Pons (tissue), 1 donor: Measurements from ENCODE around the gene ABHD8.
"Not testable (repeated sequence)": the region's sequence is repeated elsewhere in the genome, so short reads cannot be mapped to it uniquely, and the experiment has no call there.

Experiments
- DNase-seq: peaks from one replicate; pipeline ENCODE4 v3.0.0-alpha.2; 2016; ENCODE audit warnings: low spot score

The ABHD8 gene

DNA sequence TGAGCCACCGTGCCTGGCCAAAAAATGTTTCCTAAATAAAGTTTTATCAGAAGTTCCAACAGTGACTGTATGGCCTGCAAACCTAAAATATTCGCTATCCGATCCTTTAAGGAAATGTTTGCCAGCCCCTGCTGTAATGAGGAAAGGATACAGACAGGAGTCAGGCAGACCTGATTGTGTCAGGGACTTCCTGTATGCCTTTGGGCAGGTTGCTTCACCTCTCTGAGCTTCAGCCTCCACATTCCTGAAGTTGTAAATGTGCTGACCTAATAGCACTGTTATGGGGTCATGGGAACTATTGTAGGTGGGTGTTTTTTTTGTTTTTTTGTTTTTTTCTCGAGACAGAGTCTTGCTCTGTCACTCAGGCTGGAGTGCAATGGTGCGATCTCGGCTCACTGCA lies 6.2 kb downstream of the ABHD8 start:
- DNase-seq = no peak

- no peak for DNase-seq
Measured at GRCh38 chr19:17296273-17296672, 7.0 kb downstream of the ABHD8 start.

DNA sequence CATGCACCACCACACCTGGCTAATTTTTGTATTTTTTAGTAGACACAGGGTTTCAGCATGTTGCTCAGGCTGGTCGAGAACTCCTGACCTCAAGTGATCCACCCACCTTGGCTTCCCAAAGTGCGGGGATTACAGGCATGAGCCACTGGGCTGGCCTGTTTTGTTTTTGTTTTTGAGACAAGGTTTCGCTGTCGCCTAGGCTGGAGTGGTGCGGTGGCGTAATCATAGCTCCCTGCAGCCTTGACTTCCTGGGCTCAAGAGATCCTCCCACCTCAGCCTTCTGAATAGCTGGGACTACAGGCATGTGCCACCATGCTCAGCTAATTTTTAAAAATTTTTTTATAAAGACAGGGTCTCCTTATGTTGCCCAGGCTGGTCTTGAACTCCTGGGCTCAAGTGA lies 7.7 kb downstream of the ABHD8 start:
- not testable (repeated sequence) for DNase-seq

DNA sequence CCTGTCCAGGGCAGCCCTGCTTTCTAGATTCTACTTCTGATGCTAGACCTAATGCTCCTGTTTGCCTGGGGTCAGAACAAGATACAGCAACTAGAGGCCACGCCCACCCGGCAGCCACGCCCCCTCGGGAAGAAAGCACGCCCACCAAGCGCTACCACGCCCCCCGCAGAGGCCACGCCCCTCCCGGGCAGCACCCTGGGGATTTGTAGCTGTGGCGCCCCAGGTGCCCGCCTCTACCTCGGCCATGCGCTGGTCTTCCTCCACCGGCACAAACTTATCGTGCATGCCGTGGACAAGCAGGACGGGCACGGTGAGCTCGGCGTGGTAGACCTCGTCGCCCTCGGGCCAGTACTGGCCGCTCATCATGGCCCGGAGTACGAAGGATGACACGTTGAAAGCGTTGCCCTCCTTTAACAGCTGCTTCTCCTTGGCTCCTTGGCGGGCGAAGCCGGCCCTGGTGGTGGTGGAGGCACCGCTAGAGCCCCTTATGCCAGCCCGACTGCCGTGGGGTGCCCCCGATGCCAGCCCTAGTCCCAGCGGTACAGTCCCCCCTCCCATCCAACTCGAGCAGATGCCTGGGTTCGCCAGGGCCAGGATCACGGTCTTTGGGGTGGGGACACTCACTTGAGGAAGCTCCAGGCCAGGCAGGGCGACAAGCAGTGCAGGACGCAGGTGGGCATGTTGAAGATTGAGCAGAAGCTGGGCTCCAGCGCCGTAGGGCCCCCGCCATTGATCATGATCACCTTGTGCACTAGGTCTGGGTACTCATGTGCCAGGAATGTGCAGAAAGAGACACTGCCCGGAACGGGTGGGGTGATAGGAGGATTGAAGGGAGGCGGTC lies 9.0 kb downstream of the ABHD8 start:
- DNase-seq = no peak

DNA sequence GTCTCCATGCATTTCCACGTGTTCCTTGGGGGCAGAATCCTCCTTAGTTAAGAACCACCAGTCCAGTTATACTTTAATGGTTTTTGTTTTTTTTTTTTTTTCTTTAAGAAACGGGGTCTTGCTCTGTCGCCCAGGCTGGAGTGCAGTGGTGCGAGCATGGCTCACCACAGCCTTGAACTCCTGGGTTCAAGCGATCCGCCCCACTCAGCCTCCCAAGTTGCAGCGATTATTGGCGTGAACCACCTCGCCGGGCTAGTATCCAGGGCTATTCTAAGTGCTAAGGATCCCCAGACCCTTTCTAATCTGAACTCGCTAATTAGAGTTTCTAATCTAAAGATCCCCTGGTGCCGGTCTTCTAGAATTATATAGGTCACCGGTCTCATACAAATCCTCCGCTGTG lies 9.6 kb downstream of the ABHD8 start:
- DNase-seq = no peak

DNA sequence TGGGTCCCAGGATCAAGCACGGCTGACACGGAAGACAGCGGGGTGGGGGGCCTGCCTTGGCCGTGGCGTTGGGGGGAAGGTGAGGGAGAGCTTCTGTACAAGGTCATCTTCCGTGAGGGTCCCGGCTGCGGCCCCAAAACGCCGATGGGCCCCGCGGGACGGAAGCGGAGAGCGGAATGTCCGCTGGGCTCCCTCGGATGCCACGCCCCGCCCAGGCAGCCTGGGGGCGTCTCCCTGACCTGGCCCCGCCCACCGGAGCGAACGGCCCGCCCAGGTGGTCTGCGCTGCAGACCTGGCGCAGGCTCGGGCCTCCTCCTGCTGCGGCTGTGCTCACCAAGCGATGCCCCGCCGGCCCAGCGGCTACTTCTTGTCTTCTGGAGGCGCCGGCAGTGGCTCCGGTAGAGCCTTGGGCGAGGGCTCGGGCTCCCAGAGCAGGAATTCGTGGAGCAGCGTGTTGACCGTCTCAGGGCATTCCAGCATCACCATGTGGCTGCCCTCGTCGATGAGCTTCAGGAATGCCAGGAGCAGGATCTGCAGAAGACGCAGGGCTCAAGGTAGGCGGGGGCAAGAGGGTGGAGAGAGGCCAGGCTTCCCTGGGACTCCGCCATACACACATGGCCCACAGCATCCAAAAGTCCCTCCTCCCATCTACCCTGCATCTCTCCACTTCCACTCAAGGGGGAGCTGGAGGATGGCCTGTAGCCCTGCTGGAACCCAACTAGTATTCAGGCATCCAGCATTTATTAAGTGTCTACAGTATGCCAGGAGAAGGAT lies 10.7 kb downstream of the ABHD8 start:
- peak; percentile 76 for DNase-seq

DNA sequence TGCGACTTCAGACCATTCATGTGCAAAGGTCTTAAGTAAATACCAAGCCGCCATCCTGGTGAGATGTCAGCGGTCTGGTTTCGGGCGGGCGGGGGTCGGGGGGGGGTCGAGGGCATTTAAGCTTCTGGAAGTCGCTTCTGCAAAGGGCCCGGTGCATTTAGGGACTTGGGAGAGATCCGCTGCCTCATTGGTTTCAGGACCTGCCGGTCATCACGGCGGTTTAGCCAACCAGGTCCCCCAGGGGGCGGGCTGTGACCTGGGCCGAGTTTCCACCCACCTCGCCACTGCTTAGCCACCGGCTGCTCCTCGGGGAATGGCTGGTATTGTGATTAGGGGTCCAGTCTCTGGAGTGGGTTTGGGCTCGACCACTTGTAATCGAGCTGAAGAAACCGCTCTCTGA lies 13.7 kb downstream of the ABHD8 start:
- DNase-seq = no peak

DNA sequence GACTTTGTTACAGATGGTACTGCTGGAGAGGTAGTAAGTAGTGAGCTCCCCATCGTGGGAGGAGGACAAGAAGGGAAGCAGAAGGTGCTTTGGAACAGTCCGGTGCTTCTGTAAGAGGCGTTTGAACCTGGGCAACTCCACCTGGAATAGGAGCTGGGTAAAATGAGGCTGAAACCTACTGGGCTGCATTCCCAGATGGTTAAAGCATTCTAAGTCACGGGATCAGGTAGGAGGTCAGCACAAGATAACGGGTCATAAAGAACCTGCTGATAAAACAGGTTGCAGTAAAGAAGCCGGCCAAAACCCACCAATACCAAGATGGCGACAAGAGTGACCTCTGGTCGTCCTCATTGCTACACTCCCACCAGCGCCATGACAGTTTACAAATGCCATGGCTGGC lies 16.5 kb downstream of the ABHD8 start:
- DNase-seq = no peak

DNA sequence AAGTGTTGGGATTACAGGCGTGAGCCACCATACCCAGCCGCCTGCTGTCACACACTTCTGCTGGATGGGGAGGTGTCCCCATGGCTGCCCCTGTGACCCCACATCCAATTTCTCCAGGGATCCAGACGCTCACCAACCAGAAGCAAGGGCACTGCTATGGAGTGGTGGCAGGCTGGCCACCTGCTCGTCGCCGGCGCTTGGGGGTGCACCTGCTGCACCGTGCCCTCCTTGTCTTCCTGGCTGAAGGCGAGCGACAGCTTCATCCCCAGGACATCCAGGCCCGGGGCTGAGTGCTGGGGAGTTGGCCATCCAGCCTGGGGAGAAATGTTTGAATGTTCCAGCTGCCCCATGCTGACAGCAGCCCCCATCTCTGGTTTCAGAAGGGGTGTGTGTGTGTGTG lies 17.0 kb downstream of the ABHD8 start:
- no peak for DNase-seq

DNA sequence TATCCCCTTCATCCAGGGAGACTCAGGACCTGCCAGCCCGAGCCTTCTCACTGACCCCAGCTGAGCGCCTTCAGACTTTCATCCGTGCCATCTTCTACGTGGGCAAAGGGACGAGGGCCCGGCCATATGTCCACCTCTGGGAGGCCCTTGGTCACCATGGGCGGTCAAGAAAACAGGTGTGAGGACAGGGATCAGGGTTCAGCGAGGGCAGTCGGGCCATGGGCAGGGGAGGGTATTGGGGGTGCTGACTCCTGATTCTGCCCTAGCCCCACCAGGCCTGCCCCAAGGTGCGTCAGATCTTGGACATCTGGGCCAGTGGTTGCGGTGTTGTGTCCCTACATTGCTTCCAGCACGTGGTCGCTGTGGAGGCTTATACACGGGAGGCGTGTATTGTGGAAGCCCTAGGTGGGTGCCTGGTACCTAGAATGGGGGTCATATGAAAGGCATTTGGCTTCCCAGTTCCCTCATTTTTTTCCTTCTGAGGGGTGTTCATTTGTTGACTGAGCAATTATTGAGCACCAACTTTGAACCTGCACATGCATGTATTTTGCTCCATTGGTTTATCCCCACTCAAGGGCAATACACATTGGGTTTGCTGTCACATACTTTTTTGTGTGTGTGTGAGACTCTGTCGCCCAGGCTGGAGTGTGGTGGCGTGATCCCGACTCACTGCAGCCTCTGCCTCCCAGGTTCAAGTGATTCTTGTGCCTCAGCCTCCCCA lies 17.6 kb downstream of the ABHD8 start:
- DNase-seq = no peak

DNA sequence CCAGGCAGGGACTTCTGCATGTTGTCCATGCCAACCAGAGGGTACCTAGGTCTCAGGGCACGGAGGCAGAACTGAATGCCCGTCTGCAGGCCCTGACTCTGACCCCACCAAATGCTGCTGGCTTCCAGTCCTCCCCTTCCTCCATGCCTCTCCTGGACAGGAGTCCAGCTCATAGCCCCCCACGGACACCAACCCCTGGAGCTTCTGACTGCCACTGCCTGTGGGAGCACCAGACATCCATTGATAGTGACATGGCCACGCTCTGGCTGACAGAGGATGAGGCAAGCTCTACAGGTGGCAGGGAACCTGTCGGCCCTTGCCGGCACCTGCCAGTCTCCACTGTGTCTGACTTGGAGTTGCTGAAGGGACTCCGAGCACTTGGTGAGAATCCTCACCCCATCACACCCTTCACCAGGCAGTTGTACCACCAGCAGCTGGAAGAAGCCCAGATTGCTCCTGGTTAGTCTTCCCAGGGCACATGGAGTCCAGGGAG lies 19.7 kb downstream of the ABHD8 start:
- no peak for DNase-seq

DNA sequence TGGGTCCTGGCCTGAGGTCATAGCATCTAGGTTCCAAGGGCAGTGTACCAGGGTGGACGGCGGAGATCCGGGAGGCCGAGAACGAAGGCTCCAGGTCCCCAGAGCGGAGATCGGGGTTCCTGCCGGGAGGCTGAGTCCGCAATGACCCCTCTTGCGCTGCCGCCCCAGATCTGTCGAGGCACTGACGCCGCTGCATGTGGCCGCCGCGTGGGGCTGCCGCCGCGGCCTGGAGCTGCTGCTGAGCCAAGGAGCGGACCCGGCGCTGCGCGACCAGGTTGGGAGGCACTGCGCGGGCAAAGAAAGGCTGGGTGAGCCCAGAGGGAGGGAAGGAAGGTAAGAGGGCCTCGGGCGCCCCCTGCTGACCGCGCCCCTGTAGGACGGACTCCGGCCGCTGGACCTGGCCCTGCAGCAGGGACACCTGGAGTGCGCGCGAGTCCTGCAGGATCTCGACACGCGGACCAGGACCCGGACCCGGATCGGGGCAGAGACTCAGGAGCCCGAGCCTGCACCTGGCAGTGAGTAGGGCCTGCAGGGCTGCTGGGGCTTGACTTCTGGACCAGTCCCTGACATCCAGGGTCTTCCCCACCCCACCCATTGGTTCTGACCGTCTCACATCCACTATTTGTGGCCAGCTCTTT lies 20.6 kb downstream of the ABHD8 start:
- peak; percentile 38 for DNase-seq

- DNase-seq = no peak
Measured at GRCh38 chr19:17281391-17282304, 21.6 kb downstream of the ABHD8 start, which contains the start of gene ANKLE1. TSS of gene ANKLE1 (plus strand) at chr19:17281901. CDS start at chr19:17281921, 20 bp downstream.

DNA sequence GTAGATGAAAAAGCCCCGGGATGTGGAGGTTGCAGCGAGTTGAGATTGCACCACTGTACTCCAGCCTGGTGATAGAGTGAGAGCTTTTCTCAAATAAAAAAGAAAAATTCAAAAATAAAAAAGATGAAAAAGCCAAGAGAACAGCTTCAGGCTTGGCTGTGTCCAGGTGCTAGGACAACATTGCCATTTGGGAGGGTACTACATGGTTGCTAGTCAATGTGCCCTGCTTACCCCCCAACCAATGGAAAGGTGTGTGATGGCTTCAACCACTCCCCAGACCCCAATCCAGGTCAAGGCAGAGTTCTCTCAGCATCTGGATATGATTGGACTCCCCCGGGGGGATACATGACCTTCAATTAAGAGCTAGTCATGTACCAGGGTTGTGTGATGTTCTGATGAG lies 23.8 kb downstream of the ABHD8 start:
- DNase-seq = no peak

DNA sequence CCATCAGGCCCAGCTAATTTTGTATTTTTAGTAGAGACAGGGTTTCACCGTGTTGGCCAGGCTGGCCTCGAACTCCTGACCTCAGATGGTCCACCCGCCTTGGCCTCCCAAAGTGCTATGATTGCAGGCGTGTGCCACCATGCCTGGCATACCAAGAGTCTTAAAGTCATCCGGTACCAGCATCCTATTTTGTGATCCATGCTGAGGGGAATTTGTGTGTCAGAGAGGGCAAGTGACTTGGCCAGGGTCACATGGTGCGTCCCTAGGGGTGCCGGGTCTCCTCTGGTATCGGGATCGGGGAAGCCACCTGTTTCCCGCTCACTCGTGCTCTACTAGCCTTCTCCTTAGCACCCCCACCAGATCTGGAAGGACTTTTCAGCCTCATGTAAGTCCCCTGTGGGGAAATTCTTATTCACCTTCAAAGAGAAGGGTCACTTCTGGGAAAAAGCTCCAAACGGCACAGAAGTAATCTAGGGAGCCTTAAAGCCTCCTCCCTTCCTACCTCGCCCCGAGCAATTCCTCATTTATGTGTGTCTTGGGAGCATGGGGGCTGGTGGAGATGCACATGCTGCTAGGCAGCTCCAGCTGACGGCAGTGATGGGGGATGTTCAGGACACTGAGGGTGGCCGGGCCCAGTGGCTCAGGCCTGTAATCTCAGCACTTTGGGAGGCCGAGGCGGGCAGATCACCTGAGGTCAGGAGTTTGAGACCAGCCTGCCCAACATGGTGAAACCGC lies 27.6 kb downstream of the ABHD8 start:
- DNase-seq = no peak

DNA sequence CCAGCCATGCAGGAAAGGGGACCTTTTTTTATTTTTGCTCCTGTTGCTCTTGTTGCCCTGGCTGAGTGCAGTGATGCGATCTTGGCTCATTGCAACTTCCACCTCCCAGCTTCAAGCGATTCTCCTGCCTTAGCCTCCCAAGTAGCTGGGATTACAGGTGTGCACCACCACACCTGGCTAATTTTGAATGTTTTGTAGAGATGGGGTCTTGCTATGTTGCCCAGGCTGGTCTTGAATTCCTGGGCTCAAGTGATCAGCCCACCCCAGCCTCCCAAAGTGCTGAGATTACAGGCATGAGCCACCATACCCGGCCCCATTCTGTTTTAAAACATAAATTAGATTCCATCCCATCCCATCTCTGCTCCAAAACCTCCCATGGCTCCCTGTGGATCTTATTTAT lies 28.3 kb downstream of the ABHD8 start:
- not testable (repeated sequence) for DNase-seq

DNA sequence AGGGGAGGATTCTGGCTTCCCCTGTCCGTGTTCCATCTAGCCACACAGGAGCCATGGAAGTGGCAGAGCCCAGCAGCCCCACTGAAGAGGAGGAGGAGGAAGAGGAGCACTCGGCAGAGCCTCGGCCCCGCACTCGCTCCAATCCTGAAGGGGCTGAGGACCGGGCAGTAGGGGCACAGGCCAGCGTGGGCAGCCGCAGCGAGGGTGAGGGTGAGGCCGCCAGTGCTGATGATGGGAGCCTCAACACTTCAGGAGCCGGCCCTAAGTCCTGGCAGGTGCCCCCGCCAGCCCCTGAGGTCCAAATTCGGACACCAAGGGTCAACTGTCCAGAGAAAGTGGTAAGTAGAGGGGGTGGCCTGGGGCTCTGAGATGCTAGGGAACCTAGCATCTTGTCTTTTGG lies 34.5 kb downstream of the ABHD8 start:
- no peak for DNase-seq

DNA sequence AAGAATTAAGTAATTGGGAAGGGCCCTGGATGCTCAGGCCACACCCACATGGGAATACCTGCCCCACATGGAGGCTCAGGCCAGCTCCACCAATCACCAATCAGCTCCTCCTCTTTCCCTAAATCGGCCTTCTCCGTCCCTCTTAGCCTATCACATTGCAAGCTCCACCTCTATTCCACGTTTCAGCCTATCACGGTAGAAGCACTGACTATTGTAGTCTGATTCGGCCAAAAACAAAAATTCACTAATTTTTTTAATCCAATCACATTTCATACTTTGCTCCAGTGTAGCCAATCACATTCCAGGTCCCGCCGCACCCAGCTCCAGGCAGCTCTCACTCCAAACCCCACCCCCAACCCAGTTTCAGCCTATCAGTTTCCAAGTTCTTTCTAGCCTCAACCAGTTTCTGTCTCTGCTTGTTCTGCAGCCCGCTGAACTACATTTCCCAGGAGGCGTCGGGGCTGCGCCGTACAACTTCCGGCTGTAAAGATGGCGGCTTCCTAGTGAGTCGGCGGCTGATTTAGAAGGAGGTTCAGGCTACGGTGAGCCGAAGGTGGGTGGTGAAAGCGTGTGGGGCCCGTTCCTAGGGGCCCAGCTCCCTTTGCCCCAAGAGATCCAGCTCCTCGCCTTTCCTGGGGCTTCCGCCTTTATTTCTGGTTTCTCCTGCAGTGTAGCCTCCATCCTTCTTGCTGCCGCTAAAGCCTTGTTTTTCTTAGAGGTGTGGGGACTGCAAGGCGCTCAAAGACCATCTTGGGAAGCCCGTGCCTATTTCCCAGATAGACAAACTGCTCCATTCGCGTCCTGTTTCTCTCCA lies 36.0 kb downstream of the ABHD8 start, which contains the start of gene BABAM1:
Gene BABAM1, plus strand, starts transcription at position 469 of the 814 bp plus-strand sequence. CDS start 1,364 bp downstream, outside the sequence.
- peak; percentile 100 for DNase-seq

DNA sequence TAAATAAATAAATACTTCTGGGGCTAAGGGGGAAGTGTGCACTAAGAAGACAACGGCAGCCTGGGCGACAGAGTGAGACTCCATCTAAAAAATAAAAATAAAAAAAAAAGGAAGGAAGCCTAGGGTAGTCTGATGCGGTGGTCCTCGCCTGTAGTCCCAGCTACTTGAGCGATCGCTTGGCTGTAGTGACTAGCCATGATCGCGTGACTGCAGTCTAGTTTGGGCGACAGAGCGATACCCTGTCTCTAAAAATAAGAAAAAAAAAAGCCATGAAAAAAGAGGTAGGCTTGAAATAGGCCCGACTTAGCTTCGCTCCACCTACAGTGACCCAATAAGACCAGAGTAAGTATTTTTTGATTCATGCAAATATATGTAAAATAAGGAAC lies 36.6 kb downstream of the ABHD8 start:
- DNase-seq = no peak
